ENCODE data around the gene NECAB2.

DNA sequence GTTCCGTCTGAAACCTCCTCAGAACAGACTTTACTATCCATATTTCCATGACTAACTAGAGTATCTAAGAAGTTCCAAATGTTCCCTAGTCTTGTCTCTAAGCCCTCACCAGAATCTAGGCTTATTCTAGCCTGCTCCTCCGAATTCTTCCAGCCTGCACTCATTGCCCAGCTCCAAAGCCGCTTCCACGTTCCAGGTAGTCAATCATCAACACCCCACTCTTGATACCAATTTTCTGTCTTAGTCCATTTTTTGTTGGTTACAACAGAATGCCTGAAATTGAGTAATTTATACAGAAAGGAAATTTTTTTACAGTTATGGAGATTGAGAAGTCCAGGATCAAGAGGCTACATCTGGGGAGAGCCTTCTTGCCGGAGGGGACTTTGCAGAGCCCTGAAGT lies 53.4 kb downstream of the NECAB2 start:
- TF ChIP-seq EZH2 (IDR thresholded peaks at IDR 0.05) (no peak), EZH2phosphoT487 (IDR thresholded peaks at IDR 0.05) (no peak)
- TF ChIP-seq, protein P1, sequence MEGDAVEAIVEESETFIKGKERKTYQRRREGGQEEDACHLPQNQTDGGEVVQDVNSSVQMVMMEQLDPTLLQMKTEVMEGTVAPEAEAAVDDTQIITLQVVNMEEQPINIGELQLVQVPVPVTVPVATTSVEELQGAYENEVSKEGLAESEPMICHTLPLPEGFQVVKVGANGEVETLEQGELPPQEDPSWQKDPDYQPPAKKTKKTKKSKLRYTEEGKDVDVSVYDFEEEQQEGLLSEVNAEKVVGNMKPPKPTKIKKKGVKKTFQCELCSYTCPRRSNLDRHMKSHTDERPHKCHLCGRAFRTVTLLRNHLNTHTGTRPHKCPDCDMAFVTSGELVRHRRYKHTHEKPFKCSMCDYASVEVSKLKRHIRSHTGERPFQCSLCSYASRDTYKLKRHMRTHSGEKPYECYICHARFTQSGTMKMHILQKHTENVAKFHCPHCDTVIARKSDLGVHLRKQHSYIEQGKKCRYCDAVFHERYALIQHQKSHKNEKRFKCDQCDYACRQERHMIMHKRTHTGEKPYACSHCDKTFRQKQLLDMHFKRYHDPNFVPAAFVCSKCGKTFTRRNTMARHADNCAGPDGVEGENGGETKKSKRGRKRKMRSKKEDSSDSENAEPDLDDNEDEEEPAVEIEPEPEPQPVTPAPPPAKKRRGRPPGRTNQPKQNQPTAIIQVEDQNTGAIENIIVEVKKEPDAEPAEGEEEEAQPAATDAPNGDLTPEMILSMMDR (IDR thresholded peaks at IDR 0.05) = no peak

Measured in neural progenitor cell (in vitro differentiated cells).